ENCODE measurements around the gene CHIC2.
A peak's percentile ranks its signal among the peaks of the same experiment; 100 is the strongest.
"Not testable (repeated sequence)": the region's sequence is repeated elsewhere in the genome, so short reads cannot be mapped to it uniquely, and the experiment has no call there.

CHIC2 gene

GRCh38 chr4:54056360-54056759, 8.0 kb downstream of the CHIC2 start:
- no peak for DNase-seq

DNA sequence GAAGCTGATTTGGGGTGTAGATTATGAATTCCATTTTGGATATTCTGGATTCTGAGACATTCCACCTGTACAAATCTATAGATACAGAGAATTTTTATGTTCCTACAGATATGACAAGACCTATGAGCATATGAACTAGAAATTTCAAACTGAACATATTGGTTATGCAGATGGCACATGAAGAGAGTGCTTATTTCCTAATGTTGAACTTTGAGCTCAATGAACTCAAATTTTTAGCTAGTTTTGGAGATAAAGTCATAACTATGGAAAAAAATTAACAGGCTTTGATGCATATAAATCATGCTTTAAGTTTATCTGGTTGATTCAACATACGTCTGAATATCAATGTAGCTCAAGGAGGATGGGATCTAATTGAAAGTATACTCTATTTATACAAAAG, 8.9 kb downstream of the CHIC2 start:
- no peak for DNase-seq

DNA sequence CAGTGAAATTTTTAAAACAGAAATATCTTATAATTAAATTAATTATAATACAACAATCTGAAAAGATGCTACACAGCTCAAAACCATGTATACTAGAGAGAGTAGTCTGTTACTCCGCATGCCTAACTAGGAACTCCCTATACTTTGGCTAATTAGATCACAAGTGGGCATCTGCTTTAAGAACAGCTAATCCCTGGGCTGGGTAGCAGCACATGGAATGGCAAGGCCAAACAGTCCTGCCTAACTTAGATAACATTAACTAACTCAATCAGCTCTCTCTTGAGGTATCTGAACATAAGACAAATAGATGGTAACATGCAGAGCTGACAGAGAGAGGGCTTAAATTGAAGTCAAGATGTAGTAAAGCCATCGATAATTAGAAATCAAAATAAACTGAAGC, 9.9 kb downstream of the CHIC2 start:
- no peak for DNase-seq

GRCh38 chr4:54053322-54053721, 11.1 kb downstream of the CHIC2 start:
- DNase-seq: not testable (repeated sequence)

DNA sequence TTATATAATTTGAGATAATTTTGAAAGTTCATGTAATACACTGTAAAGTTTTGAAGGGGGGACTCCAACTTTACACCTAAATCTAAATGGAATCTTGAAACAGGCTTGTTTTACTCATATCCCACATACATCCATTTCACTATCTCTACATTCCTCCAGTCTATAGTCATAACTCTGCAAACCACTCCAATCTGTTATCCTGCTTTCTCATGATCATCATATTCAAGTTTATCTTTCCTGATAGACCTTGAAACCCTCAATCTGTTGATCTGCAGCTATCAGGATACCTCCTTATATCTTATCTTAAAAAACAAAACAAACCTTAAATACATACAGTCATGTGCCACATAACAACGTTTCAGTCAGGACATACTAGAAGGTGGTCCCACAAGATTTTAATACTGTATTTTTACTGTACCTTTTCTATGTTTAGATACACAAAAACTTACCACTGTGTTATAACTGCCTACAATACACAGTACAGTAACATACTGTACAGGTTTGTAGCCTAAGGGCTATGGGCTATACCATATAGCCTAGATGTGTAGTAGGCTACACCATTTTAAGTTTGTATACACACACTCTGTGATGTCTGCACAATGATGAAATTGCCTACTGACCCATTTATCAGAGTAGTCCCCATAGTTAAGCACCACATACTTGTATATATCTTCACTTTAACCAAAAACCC, 14.0 kb downstream of the CHIC2 start:
- no peak for DNase-seq

DNA sequence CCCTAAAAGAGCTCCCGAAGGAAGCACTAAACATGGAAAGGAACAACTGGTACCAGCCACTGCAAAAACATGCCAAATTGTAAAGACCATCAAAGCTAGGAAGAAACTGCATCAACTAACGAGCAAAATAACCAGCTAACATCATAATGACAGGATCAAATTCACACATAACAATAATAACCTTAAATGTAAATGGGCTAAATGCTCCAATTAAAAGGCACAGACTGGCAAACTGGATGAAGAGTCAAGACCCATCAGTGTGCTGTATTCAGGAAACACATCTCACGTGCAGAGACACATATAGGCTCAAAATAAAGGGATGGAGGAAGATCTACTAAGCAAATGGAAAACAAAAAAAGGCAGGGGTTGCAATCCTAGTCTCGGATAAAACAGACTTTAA, 20.8 kb downstream of the CHIC2 start:
- not testable (repeated sequence) for DNase-seq

DNA sequence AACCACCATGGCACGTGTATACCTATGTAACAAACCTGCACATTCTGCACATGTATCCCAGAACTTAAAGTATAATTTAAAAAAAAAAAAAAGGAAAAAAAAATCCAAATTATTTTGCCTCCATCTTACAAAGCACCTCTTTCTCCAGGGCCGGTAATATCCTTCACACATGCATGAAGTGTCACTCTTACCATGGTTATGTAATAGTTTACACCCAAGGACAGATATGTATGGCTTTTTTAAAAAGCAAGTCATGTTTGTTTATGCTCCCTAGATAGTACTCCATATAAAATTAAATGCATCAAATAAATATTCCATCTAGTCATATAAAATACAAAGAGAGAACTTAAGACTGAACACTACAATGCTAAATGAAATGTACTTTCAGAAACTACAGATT, 22.5 kb downstream of the CHIC2 start:
- DNase-seq: no peak

DNA sequence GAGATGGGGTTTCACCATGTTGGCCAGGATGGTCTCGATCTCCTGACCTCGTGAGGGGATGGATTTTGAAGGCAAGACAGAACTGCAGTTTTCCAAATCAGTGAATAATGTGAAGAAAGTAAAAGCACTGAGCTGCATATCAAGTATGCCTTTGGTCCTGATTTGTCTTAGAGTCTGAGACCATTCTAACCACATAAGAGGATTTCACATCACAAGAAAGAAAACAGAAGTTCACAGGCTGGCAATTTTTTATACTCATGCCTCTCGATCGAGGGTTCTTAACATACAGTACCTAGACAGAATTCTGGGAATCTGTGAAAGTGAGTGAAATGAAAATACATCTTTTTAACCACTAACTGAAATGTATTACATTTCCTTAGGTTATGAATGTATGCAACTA, 23.3 kb downstream of the CHIC2 start:
- no peak for DNase-seq

- DNase-seq: no peak
Measured at GRCh38 chr4:54038056-54038455, 26.3 kb downstream of the CHIC2 start.

- DNase-seq: no peak
Measured at GRCh38 chr4:54036184-54036583, 28.2 kb downstream of the CHIC2 start.

- no peak for DNase-seq
Measured at GRCh38 chr4:54032558-54033135, 31.8 kb downstream of the CHIC2 start.

DNA sequence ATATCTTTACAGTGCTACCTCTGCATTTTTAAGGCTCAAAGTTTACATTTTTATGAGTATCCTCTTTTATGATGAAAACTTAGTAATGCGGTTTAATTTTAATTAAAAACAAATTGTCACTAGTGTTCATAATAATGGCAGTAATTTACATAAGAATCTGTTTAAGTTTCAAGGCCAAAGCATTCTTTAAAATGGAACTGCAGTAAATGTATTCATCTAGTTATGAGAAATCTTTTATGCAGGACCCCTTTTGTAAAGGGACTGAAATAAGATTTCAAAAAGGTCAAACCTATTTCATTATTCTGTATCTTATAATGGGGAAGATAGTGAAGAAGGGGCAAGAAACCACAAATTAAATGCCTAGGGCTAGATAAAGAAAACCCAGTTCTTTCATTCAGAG, 37.1 kb downstream of the CHIC2 start:
- DNase-seq: no peak

DNA sequence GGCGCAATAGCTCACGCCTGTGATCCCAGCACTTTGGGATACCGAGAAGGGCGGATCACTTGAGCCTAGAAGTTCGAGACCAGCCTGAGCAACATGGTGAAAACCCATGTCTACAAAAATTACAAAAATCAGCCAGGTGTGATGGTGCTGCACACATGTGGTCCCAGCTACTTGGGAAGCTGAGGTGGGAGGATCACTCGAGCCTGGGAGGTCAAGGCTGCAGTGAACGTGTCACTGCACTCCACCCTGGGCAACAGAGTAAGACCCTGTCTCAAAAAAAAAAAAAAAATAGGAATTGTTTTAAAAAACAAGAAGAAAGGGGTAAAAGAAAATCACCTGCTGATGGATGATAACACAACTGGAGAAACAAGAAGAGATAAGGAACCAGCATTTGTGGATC, 38.8 kb downstream of the CHIC2 start:
- DNase-seq: no peak

GRCh38 chr4:54023019-54023418, 41.4 kb downstream of the CHIC2 start:
- DNase-seq: not testable (repeated sequence)

- DNase-seq: no peak
Measured at GRCh38 chr4:54017974-54018373, 46.4 kb downstream of the CHIC2 start.

GRCh38 chr4:54017308-54017707, 47.1 kb downstream of the CHIC2 start:
- DNase-seq: no peak

DNA sequence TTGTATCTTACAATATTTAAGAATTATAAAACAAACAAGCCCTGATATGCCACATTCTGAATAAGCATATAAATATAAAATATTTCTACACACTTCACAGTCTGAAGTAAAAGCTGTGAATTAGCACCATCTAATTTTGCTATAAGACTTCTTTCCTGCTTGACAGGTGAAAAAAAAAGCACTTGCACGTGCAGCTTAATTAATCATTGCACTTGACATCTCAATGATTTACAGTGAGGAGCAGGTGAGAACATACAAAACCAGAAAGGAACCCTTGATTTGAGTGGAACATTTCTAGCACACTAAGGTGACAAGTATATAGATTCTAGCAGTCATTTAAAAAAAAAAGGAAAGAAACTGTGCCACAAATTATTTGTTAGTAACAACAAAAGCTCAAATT, 47.9 kb downstream of the CHIC2 start:
- no peak for DNase-seq

DNA sequence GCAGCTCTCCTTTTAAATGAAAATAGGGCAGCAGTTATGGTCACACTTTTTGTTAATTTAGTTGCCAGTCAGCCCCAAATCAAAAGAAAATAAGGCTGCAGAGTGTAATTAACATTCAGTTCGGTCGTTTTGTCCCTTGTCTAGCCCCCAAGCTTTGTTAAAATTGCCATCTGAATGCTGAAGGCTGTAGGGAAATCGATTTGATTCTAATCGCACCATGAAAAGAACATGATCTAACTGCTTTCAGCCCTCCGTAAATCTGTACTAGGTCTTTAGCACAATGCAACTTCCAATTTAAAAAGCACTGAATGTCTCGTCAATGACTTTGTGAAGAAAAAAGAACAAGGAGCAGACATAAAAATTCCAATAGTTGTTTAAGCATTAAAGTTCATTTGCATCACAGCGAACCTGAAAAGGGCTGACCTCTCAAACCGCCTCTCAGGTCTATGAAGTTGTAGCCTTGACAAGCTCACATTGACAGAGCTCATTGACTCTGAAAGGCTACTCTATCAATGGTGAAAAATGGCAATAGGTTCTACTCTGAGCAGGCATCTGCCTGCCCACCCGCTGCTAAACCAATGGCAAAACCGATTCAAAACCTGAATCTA, 48.9 kb downstream of the CHIC2 start:
- DNase-seq: peak; percentile 49

DNA sequence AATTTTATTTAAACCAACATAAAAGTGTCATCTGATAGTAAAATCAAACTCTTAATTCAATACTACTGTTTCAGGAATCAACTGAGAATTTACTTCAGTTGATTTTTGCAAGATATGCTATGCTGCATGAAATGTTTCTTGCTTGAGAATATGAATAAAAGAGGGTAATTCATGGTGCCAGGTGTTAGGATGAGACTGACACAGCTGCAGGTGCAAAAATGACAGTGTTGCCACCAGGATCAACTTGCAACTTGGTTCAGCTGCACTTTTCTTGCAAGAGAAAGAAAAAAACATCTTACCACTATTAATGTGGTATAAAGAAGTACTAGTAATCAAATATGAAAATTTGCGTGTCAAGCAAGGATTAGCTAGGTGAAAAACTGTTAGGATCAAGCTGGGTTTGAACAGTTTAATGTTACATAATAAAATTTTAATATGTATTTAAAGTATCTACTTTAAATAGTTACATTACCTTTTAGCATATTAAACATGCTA, 49.7 kb downstream of the CHIC2 start:
- no peak for DNase-seq

GRCh38 chr4:54011201-54011600, 53.2 kb downstream of the CHIC2 start:
- no peak for DNase-seq

DNA sequence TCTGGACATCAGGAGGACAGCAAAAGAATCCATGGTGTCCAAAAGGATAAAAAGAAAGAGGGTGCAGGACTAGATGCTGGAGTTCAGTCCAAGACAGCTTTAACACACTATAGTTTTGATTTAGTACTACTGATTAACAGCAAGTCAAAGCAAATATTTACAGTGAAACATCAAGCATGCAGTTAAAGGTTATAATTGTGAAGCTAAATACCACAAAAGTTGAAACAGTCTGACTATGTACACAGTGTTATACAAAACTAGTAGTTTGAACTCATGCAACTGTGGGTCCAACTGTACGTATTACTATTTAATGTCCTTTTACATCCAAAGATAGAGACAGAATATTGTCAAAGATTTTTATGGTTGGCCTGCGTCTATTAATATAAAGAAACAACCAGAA, 57.6 kb downstream of the CHIC2 start:
- no peak for DNase-seq

GRCh38 chr4:54005475-54005874, 58.9 kb downstream of the CHIC2 start:
- DNase-seq: no peak

GRCh38 chr4:54004463-54004862, 59.9 kb downstream of the CHIC2 start:
- DNase-seq: no peak

- peak; percentile 29 for DNase-seq
Measured at GRCh38 chr4:54001668-54002365, 62.6 kb downstream of the CHIC2 start.

Data from eye (tissue), 1 donor.